NCI-H82 (cell line): ENCODE results near the gene PHACTR2.
"Not testable (repeated sequence)": the region's sequence is repeated elsewhere in the genome, so short reads cannot be mapped to it uniquely, and the experiment has no call there.

Experiments used
- DNase-seq: peaks from one replicate; lab custom pipeline; 2025; lab: John Stamatoyannopoulos, UW

The PHACTR2 gene

GRCh38 chr6:143864234-143864633 is 186.5 kb downstream of the PHACTR2 start, which contains the start of gene ZC2HC1B:
TSS of gene ZC2HC1B (plus strand) at chr6:143864474. CDS start at chr6:143864540, 66 bp downstream.
- no peak for DNase-seq

GRCh38 chr6:143867236-143867635 is 189.5 kb downstream of the PHACTR2 start:
- DNase-seq, result no peak

GRCh38 chr6:143868808-143869207 is 191.0 kb downstream of the PHACTR2 start:
- DNase-seq, result not testable (repeated sequence)

- peak; percentile 90 for DNase-seq
Measured at GRCh38 chr6:143871202-143871730, 193.5 kb downstream of the PHACTR2 start.

- DNase-seq, result no peak
Measured at GRCh38 chr6:143872201-143872600, 194.4 kb downstream of the PHACTR2 start.

- DNase-seq, result not testable (repeated sequence)
Measured at GRCh38 chr6:143873600-143873999, 195.8 kb downstream of the PHACTR2 start.

- not testable (repeated sequence) for DNase-seq
Measured at GRCh38 chr6:143874503-143874902, 196.7 kb downstream of the PHACTR2 start.

GRCh38 chr6:143877584-143878271 is 200.0 kb downstream of the PHACTR2 start:
- DNase-seq, result no peak

GRCh38 chr6:143878272-143878760 is 200.6 kb downstream of the PHACTR2 start:
- no peak for DNase-seq

- no peak for DNase-seq
Measured at GRCh38 chr6:143880412-143880811, 202.6 kb downstream of the PHACTR2 start.
